H1 (cell line): Measurements from ENCODE around the gene SVIL. TPM values are rescaled to one million over a fixed set of nuclear protein-coding genes. Genes with fewer than 3 reads are reported as not detected.
"Not testable (repeated sequence)": the region's sequence is repeated elsewhere in the genome, so short reads cannot be mapped to it uniquely, and the experiment has no call there.

Source experiments
- CTCF ChIA-PET: fragments of 300-600 bp; sonication (Branson Sonifier 250); formaldehyde crosslinking; loops from one replicate; lab custom pipeline; 2021; ENCODE audit not compliant: partially characterized antibody; lab: Charles Lee
- POLR2A ChIA-PET: fragments of 300-600 bp; sonication (Branson Sonifier 250); formaldehyde crosslinking; loops from one replicate; lab custom pipeline; 2021; ENCODE audit warnings: inconsistent platforms; ENCODE audit not compliant: partially characterized antibody; lab: Charles Lee
- DNase-seq, 2 experiments: peaks; one replicate each; pipeline versions ENCODE4 v3.0.0 to v3.0.0-alpha.2; 2010 to 2022; ENCODE audit warnings: low spot score in 2 of 2, low read depth in 1 of 2, mixed read lengths in 1 of 2
- FAIRE-seq: peaks from 2 replicates; lab custom pipeline; 2011; peaks lifted over from hg19 to GRCh38; lab: Jason Lieb, UNC
- H2AFZ ChIP-seq: 2 replicates; pipeline ENCODE4 v1.8.1; 2012; ENCODE audit warnings: low read length, inconsistent platforms
- H2AK5ac ChIP-seq: 2 replicates; pipeline ENCODE4 v1.6.1; 2013; ENCODE audit warnings: low read depth, low read length
- H2BK120ac ChIP-seq: replicated peaks from 2 replicates; pipeline ENCODE3; 2013; ENCODE audit warnings: low read depth, low read length, inconsistent platforms
- H2BK12ac ChIP-seq: 2 replicates; pipeline ENCODE4 v1.6.1; 2013; ENCODE audit warnings: low read depth, low read length
- H2BK15ac ChIP-seq: 2 replicates; pipeline ENCODE4 v1.6.1; 2013; ENCODE audit warnings: low read length
- H2BK20ac ChIP-seq: 2 replicates; pipeline ENCODE4 v1.6.1; 2013; ENCODE audit warnings: low read length
- H2BK5ac ChIP-seq: 2 replicates; pipeline ENCODE4 v1.6.1; 2013; ENCODE audit warnings: low read depth, low read length
- H3K14ac ChIP-seq: 2 replicates; pipeline ENCODE4 v1.6.1; 2013; ENCODE audit warnings: inconsistent platforms; ENCODE audit not compliant: insufficient read length
- H3K18ac ChIP-seq: 2 replicates; pipeline ENCODE4 v1.6.1; 2013; ENCODE audit warnings: low read length; ENCODE audit errors: extremely low read depth
- H3K23ac ChIP-seq: 2 replicates; pipeline ENCODE4 v1.6.1; 2013; ENCODE audit warnings: inconsistent platforms; ENCODE audit not compliant: insufficient read length
- H3K23me2 ChIP-seq: 2 replicates; pipeline ENCODE4 v1.6.1; 2013; ENCODE audit warnings: low read depth, low read length
- H3K27ac ChIP-seq: 2 replicates; pipeline ENCODE4 v1.6.1; 2011; ENCODE audit warnings: low read depth, low read length, inconsistent platforms
- H3K27me3 ChIP-seq, 4 experiments: replicated peaks in 1 of 4; 1 replicate in 1 of 4; 2 replicates in 3 of 4; pipeline versions ENCODE4 v1.6.1 to v1.8.1; 2011 to 2013; ENCODE audit warnings: low read length in 3 of 4, mild to moderate bottlenecking in 3 of 4, inconsistent platforms in 2 of 4, mixed read lengths in 2 of 4, moderate library complexity in 1 of 4; ENCODE audit not compliant: control insufficient read depth in 3 of 4, insufficient read depth in 3 of 4; ENCODE audit errors: extremely low read depth in 1 of 4
- H3K36me3 ChIP-seq, 4 experiments: 2 replicates each; pipeline versions ENCODE4 v1.6.1 to v1.8.1; 2011 to 2013; ENCODE audit warnings: mild to moderate bottlenecking in 4 of 4, low read length in 3 of 4, moderate library complexity in 2 of 4, control low read depth in 1 of 4, inconsistent platforms in 1 of 4; ENCODE audit not compliant: insufficient read depth in 4 of 4, control insufficient read depth in 2 of 4
- H3K4ac ChIP-seq: replicated peaks from 2 replicates; pipeline ENCODE3; 2013; ENCODE audit warnings: low read length, low read depth, mixed read lengths, inconsistent platforms; ENCODE audit not compliant: insufficient read length
- H3K4me1 ChIP-seq, 4 experiments: replicated peaks in 1 of 4; 1 replicate in 1 of 4; 2 replicates in 3 of 4; pipeline versions ENCODE4 v1.6.1 to v1.8.1; 2011 to 2013; ENCODE audit warnings: low read length in 3 of 4, inconsistent platforms in 2 of 4, mixed read lengths in 1 of 4; ENCODE audit not compliant: insufficient read depth in 4 of 4, control insufficient read depth in 3 of 4
- H3K4me2 ChIP-seq, 2 experiments: 2 replicates each; pipeline versions ENCODE4 v1.6.1 to v1.8.1; 2011 to 2013; ENCODE audit warnings: low read depth in 2 of 2, low read length in 2 of 2, control low read depth in 1 of 2, inconsistent platforms in 1 of 2, mild to moderate bottlenecking in 1 of 2; ENCODE audit not compliant: insufficient read depth in 1 of 2
- H3K4me3 ChIP-seq, 4 experiments: fragments of 200-600, 300-600 bp in 1 of 4; sonication (generic), shearing (Covaris generic), sonication (Bioruptor Twin) in 1 of 4; 2 replicates each; pipeline versions ENCODE4 v1.5.1 to v1.8.1; 2011 to 2016; ENCODE audit warnings: low read length in 4 of 4, low read depth in 3 of 4, control low read depth in 2 of 4, inconsistent platforms in 2 of 4, mild to moderate bottlenecking in 2 of 4, mixed read lengths in 1 of 4, moderate library complexity in 1 of 4; ENCODE audit not compliant: insufficient read depth in 2 of 4; ENCODE audit errors: extremely low read depth in 1 of 4
- H3K56ac ChIP-seq: replicated peaks from 2 replicates; pipeline ENCODE3; 2013; ENCODE audit warnings: low read depth, mild to moderate bottlenecking, mixed read lengths, low read length, inconsistent platforms; ENCODE audit not compliant: insufficient read length
- H3K79me1 ChIP-seq: 2 replicates; pipeline ENCODE4 v1.6.1; 2013; ENCODE audit warnings: low read depth, low read length, control low read depth
- H3K79me2 ChIP-seq, 2 experiments: 2 replicates each; pipeline versions ENCODE4 v1.6.1 to v1.8.1; 2012 to 2013; ENCODE audit warnings: low read length in 2 of 2, mild to moderate bottlenecking in 2 of 2, inconsistent platforms in 1 of 2; ENCODE audit not compliant: insufficient read depth in 2 of 2, control insufficient read depth in 1 of 2
- H3K9ac ChIP-seq, 4 experiments: replicated peaks in 1 of 4; 1 replicate in 1 of 4; 2 replicates in 3 of 4; pipeline versions ENCODE4 v1.6.1 to v1.8.1; 2011 to 2013; ENCODE audit warnings: low read depth in 3 of 4, low read length in 3 of 4, control low read depth in 2 of 4, mild to moderate bottlenecking in 2 of 4, moderate library complexity in 2 of 4, inconsistent platforms in 1 of 4; ENCODE audit errors: extremely low read depth in 1 of 4
- H3K9me3 ChIP-seq, 2 experiments: 2 replicates each; pipeline versions ENCODE4 v1.6.1 to v1.8.1; 2012 to 2013; ENCODE audit warnings: mild to moderate bottlenecking in 2 of 2, moderate library complexity in 2 of 2, control low read depth in 1 of 2, inconsistent platforms in 1 of 2, low read depth in 1 of 2, low read length in 1 of 2, mixed read lengths in 1 of 2; ENCODE audit not compliant: insufficient read depth in 2 of 2
- H4K20me1 ChIP-seq, 2 experiments: replicated peaks in 1 of 2; 2 replicates each; pipeline versions ENCODE3 to v1.8.1; 2011 to 2013; ENCODE audit warnings: inconsistent platforms in 2 of 2, low read length in 2 of 2, mild to moderate bottlenecking in 1 of 2; ENCODE audit not compliant: insufficient read depth in 2 of 2, control insufficient read depth in 1 of 2
- H4K5ac ChIP-seq: 2 replicates; pipeline ENCODE4 v1.6.1; 2013; ENCODE audit warnings: low read length, low read depth, mixed read lengths, inconsistent platforms; ENCODE audit not compliant: insufficient read length
- H4K8ac ChIP-seq: 2 replicates; pipeline ENCODE4 v1.8.0; 2013; ENCODE audit warnings: mild to moderate bottlenecking, moderate library complexity, low read length, inconsistent platforms; ENCODE audit not compliant: insufficient read depth; ENCODE audit errors: extremely low read depth
- H4K91ac ChIP-seq: replicated peaks from 2 replicates; pipeline ENCODE3; 2013; ENCODE audit warnings: low read length, mixed read lengths, inconsistent platforms; ENCODE audit not compliant: insufficient read length
- WGBS, 2 experiments: shearing (Covaris generic) in 1 of 2; methylation state at CpG; one replicate each; pipeline versions ENCODE4 v1.1.6 to v1.1.7; 2013 to 2015; ENCODE audit warnings: low lambda C conversion rate in 2 of 2, mixed read lengths in 2 of 2, inconsistent platforms in 1 of 2, low coverage in 1 of 2, missing lambda C conversion rate in 1 of 2; ENCODE audit not compliant: insufficient replicate concordance in 2 of 2, insufficient coverage in 1 of 2, insufficient read length in 1 of 2; ENCODE audit errors: extremely low coverage in 1 of 2, missing lambda C conversion rate in 1 of 2; 5-methylcytosine and 5-hydroxymethylcytosine counted together
- polyA plus RNA-seq, 7 experiments: library from polyadenylated mRNA; depleted of rRNA in 3 of 7; stranded (reverse) in 5 of 7; unstranded in 2 of 7; fragments of >200 nt in 5 of 7; fragments of 200-250 nt in 2 of 7; gene quantifications; 1 replicate in 5 of 7; 2 replicates in 1 of 7; 4 replicates in 1 of 7; pipeline versions ENCODE4 v1.2.1 to v1.2.3, GENCODE V29; 2011 to 2013; ENCODE audit warnings: missing spikeins in 2 of 7, mixed read lengths in 2 of 7
- total RNA-seq: library from RNA; stranded (reverse); fragmentation: NEBNext Ultra II Directional; extraction: Animal tissue kit (Norgen Biotek cat#: 25700); gene quantifications from 2 replicates; pipeline ENCODE4 v1.2.1, GENCODE V29; 2021

SVIL gene
- total and polyA plus RNA-seq, 2 of the 8 experiments (the other 6 are each of a cell fraction or from before 2014, with no cell fraction given): 4.7 to 15.4 TPM

GRCh38 chr10:29464671-29465171, 170.1 kb downstream of the SVIL start:
- not testable (repeated sequence) for H3K23me2 ChIP-seq, H3K4me1 ChIP-seq, H3K56ac ChIP-seq, H3K4ac ChIP-seq, H3K4me3 ChIP-seq, DNase-seq, H3K9ac ChIP-seq, H2AFZ ChIP-seq, H3K18ac ChIP-seq, H2BK20ac ChIP-seq, H3K27ac ChIP-seq, H3K79me2 ChIP-seq, H3K4me2 ChIP-seq, H2AK5ac ChIP-seq, H3K14ac ChIP-seq, H4K91ac ChIP-seq, H4K20me1 ChIP-seq, H3K23ac ChIP-seq, H2BK12ac ChIP-seq, H3K9me3 ChIP-seq, H3K79me1 ChIP-seq, H2BK5ac ChIP-seq, H2BK120ac ChIP-seq, H4K8ac ChIP-seq, FAIRE-seq, H4K5ac ChIP-seq, H2BK15ac ChIP-seq, H3K27me3 ChIP-seq
- WGBS, 2 experiments: 77% methylated on average over 4 of the region's 4 CpGs; no CpG with 5 or more reads in 1 of the 2 experiments
- H3K36me3 ChIP-seq: peaks cover 0 to 12% (median 0%) of the 10 kb centered on the region in 4 experiments; a peak in 6 of 8 replicates
- POLR2A ChIA-PET: interaction anchor here (0.6 to 0.7 kb wide), 2 partner anchors 130 to 521 kb away, joined by 3 read pairs; no protein-coding TSS in a partner anchor
- CTCF ChIA-PET: interaction anchor here (0.8 to 3.2 kb wide), 7 partner anchors 8 to 548 kb away, joined by 3 to 14 read pairs (median 7); no protein-coding TSS in a partner anchor
